Measurements from ENCODE around the gene GSTO1. TPM values are rescaled to one million over a fixed set of nuclear protein-coding genes. Genes with fewer than 3 reads are reported as not detected.

The GSTO1 gene
- total RNA-seq, 2 experiments from 2014 or later, result 129 to 139 TPM

GRCh38 chr10:104253606-104254410, 884 bp upstream of the GSTO1 start:
- peaks cover 39% of the 10 kb centered on the region for H3K4me1 Mint-ChIP-seq
- H3K9me3 Mint-ChIP-seq, result no peaks in the 10 kb centered on the region
- peaks cover 17% of the 10 kb centered on the region for H3K36me3 Mint-ChIP-seq (ENCODE audit: low read depth)
- POLR2A ChIA-PET, result no interaction called here
- H3K4me3 Mint-ChIP-seq, result peak overlapping the region; percentile 89
- H3K27ac Mint-ChIP-seq, result peak overlapping the region; percentile 96
- no peak for DNase-seq
- peaks cover 17% of the 10 kb centered on the region for H3K27me3 Mint-ChIP-seq
- CTCF ChIA-PET, result interaction anchor here (0.6 to 3.3 kb wide), 13 partner anchors 8 to 366 kb away, joined by 3 to 21 read pairs (median 5); partner anchors contain the start of genes CFAP43 and CFAP58

GRCh38 chr10:104255311-104255981, 754 bp downstream of the GSTO1 start:
- peak overlapping the region; percentile 89 for H3K4me3 Mint-ChIP-seq
- DNase-seq, result no peak

GRCh38 chr10:104256335-104256961, 1.8 kb downstream of the GSTO1 start:
- Mint-ChIP-seq H3K4me1 (peaks cover 65% of the 10 kb centered on the region), H3K27me3 (no peaks in the 10 kb centered on the region), H3K27ac (peak overlapping the region; percentile 96), H3K36me3 (ENCODE audit: low read depth) (peaks cover 44% of the 10 kb centered on the region), H3K4me3 (peak overlapping the region; percentile 89), H3K9me3 (no peaks in the 10 kb centered on the region)
- ChIA-PET POLR2A (no interaction called here), CTCF (interaction anchor here (0.9 to 2.8 kb wide), 4 partner anchors 8 to 94 kb away, joined by 4 to 16 read pairs (median 6); no protein-coding TSS in a partner anchor)
- no peak for DNase-seq

More at GRCh38 chr10:104255311-104255981, 754 bp downstream of the GSTO1 start:
- peaks cover 55% of the 10 kb centered on the region for H3K4me1 Mint-ChIP-seq
- H3K27ac Mint-ChIP-seq, result peak overlapping the region; percentile 96
- POLR2A ChIA-PET, result no interaction called here
- CTCF ChIA-PET, result interaction anchor here (0.6 to 3.3 kb wide), 14 partner anchors 8 to 367 kb away, joined by 3 to 21 read pairs (median 4); partner anchors contain the start of genes CFAP43 and CFAP58
- H3K36me3 Mint-ChIP-seq (ENCODE audit: low read depth), result peaks cover 34% of the 10 kb centered on the region
- H3K9me3 Mint-ChIP-seq, result no peaks in the 10 kb centered on the region
- H3K27me3 Mint-ChIP-seq, result peaks cover 5% of the 10 kb centered on the region

DNA sequence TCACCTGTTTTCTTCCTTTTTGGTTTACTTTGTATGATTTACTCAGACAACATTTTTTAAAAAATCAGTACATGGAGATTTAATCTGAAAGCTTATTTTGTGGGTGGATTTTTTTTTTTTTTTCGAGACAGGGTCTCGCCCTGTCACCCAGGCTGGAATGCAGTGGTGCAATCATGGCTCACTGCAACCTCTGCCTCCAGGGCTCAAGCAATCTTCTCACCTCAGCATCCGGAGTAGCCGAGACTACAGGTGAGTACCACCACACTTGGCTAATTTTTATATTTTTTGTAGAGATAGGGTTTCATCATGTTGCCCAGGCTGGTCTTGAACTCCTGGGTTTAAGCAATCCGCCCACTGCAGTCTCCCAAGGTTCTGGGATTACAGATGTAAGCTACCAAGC, 2.5 kb downstream of the GSTO1 start:
- Mint-ChIP-seq H3K36me3 (ENCODE audit: low read depth) (peaks cover 51% of the 10 kb centered on the region), H3K27ac (no peak overlapping the region)
- CTCF ChIA-PET, result interaction anchor here (1.0 to 2.8 kb wide), 4 partner anchors 9 to 78 kb away, joined by 3 to 16 read pairs (median 6); no protein-coding TSS in a partner anchor

DNA sequence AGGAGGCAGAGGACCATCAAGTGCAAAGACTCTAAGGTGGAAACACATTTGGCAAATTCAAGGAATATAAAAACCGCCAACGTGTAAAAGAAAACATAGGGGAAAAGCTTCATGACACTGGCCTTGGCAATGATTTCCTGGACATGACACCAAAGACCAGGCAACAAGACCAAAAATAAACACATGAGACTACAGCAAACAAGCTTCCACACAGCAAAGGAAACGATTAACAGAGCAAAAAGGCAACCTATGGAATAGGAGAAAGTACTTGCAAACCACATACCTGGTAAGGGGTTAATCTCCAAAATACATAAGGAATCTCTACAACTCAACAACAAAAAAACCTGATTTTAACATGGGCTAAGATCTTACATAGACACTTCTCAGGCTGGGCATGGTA, 3.5 kb downstream of the GSTO1 start:
- Mint-ChIP-seq H3K9me3 (no peaks in the 10 kb centered on the region), H3K4me3 (no peak overlapping the region), H3K4me1 (peaks cover 72% of the 10 kb centered on the region), H3K36me3 (ENCODE audit: low read depth) (peaks cover 56% of the 10 kb centered on the region), H3K27me3 (no peaks in the 10 kb centered on the region), H3K27ac (no peak overlapping the region)
- POLR2A ChIA-PET, result no interaction called here
- no peak for DNase-seq
- CTCF ChIA-PET, result interaction anchor here (2.7 to 2.8 kb wide), 2 partner anchors 10 to 16 kb away, joined by 8 to 16 read pairs; no protein-coding TSS in a partner anchor

More for the DNA sequence above, 2.5 kb downstream of the GSTO1 start:
- DNase-seq, result no peak
- POLR2A ChIA-PET, result no interaction called here
- Mint-ChIP-seq H3K4me3 (peak overlapping the region; percentile 23), H3K4me1 (peaks cover 71% of the 10 kb centered on the region), H3K27me3 (no peaks in the 10 kb centered on the region), H3K9me3 (no peaks in the 10 kb centered on the region)

GRCh38 chr10:104259456-104259855, 4.8 kb downstream of the GSTO1 start:
- Mint-ChIP-seq H3K4me1 (peaks cover 69% of the 10 kb centered on the region), H3K27ac (no peak overlapping the region), H3K9me3 (no peaks in the 10 kb centered on the region), H3K4me3 (no peak overlapping the region), H3K27me3 (no peaks in the 10 kb centered on the region), H3K36me3 (ENCODE audit: low read depth) (peaks cover 64% of the 10 kb centered on the region)
- no peak for DNase-seq
- CTCF ChIA-PET, result interaction anchor here (0.9 to 1.1 kb wide), 2 partner anchors 15 to 17 kb away, joined by 3 to 6 read pairs; no protein-coding TSS in a partner anchor
- POLR2A ChIA-PET, result no interaction called here

DNA sequence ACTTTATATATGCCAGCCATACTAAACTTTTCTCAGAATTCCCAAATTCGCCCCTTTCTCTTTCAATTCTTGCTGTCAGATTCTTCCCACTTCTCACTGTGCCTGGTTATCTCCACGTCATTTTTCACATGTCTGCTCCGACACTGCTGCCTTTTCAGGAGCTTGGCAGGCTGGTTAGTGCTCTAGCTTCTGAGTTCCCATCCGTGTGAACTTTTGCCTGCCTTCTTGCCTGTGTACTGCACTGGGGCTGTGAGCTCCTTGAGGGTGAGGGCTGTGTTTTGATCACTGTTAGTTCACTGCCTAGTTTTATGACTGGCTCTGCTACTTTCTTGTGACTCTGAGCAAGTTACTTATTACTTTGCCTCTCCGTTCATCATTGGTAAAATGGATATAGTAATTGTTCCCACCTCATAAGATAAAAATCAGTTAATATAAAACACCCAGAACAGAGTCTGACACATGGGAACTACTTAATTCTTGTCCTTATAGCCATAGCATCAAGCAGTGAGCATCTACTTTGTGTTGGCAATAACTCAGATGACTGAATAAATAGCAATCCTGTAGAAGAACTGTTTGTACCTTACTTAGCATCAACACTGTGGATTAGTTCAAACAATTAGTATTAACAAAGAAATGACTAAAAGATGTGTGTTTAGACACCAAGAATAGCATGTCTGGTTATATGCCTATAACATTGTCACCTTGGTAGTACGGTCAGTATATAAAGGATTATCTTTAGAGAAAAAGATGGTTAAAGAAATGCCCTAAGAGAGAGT, 5.5 kb downstream of the GSTO1 start:
- no peaks in the 10 kb centered on the region for H3K27me3 Mint-ChIP-seq
- no peak for DNase-seq
- CTCF ChIA-PET, result interaction anchor here (0.9 to 1.1 kb wide), 2 partner anchors 15 to 16 kb away, joined by 3 to 6 read pairs; no protein-coding TSS in a partner anchor
- H3K4me3 Mint-ChIP-seq, result no peak overlapping the region
- H3K4me1 Mint-ChIP-seq, result peaks cover 71% of the 10 kb centered on the region
- POLR2A ChIA-PET, result no interaction called here
- H3K27ac Mint-ChIP-seq, result peak overlapping the region; percentile 84
- no peaks in the 10 kb centered on the region for H3K9me3 Mint-ChIP-seq
- H3K36me3 Mint-ChIP-seq (ENCODE audit: low read depth), result peaks cover 65% of the 10 kb centered on the region

- POLR2A ChIA-PET, result no interaction called here
- CTCF ChIA-PET, result no interaction called here
- no peak for DNase-seq
- Mint-ChIP-seq H3K9me3 (no peaks in the 10 kb centered on the region), H3K36me3 (ENCODE audit: low read depth) (peaks cover 68% of the 10 kb centered on the region), H3K27ac (peak overlapping the region; percentile 84), H3K4me3 (peak overlapping the region; percentile 0), H3K4me1 (peaks cover 73% of the 10 kb centered on the region), H3K27me3 (no peaks in the 10 kb centered on the region)
These were observed 6.1 kb downstream of the GSTO1 start for GRCh38 chr10:104260775-104261115.

- Mint-ChIP-seq H3K27ac (no peak overlapping the region), H3K36me3 (ENCODE audit: low read depth) (peaks cover 75% of the 10 kb centered on the region), H3K4me3 (no peak overlapping the region), H3K27me3 (no peaks in the 10 kb centered on the region), H3K4me1 (peaks cover 72% of the 10 kb centered on the region), H3K9me3 (no peaks in the 10 kb centered on the region)
- no peak for DNase-seq
- ChIA-PET POLR2A (no interaction called here), CTCF (interaction anchor here (1.0 to 1.1 kb wide), 2 partner anchors 9 to 374 kb away, joined by 3 read pairs; no protein-coding TSS in a partner anchor)
These were observed 7.4 kb downstream of the GSTO1 start for GRCh38 chr10:104262055-104262454.

DNA sequence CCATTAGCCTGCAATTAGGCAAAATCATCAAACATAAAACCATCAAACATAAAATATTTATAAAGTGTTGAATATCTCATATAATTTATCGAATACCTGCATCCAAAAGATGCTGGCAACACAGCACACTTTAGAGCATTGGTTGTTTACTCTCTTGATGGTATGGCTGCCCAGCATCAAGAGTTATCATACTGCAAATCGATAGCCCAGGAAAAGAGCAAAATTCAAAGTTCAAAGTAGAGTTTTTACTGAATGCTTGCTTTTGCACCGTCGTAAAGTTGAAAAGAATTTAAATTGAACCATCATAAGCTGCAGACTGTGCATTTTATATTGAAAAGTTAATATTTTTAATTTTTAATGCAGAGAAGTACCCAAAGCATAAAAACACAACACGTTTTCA, 10.1 kb downstream of the GSTO1 start:
- Mint-ChIP-seq H3K9me3 (no peaks in the 10 kb centered on the region), H3K36me3 (ENCODE audit: low read depth) (peaks cover 73% of the 10 kb centered on the region), H3K4me1 (peaks cover 67% of the 10 kb centered on the region), H3K27ac (no peak overlapping the region), H3K4me3 (no peak overlapping the region), H3K27me3 (no peaks in the 10 kb centered on the region)
- ChIA-PET POLR2A (no interaction called here), CTCF (interaction anchor here (2.3 kb wide), 1 partner anchor 10 kb away, joined by 12 read pairs; no protein-coding TSS in a partner anchor)
- DNase-seq, result no peak

GRCh38 chr10:104267721-104268404, 13.2 kb downstream of the GSTO1 start:
- peaks cover 44% of the 10 kb centered on the region for H3K36me3 Mint-ChIP-seq (ENCODE audit: low read depth)
- DNase-seq, result no peak

DNA sequence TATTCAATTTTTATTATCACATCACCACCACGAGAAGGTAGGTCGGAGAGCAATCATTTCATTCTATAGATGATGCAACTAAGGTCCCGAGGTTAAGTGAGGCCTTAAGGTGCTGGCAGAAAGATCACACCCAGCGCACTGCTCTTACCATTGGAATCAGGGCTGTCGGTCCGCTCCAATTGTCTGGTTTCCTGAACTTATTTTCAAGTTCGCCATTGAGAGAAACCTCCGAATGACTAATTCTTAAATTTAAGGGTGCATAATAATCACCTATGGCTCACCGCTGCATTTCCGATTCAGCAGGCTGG, 13.7 kb downstream of the GSTO1 start:
- POLR2A ChIA-PET, result no interaction called here
- no peak for DNase-seq
- peaks cover 44% of the 10 kb centered on the region for H3K36me3 Mint-ChIP-seq (ENCODE audit: low read depth)

More at GRCh38 chr10:104267721-104268404, 13.2 kb downstream of the GSTO1 start:
- POLR2A ChIA-PET, result no interaction called here
- Mint-ChIP-seq H3K4me1 (peaks cover 42% of the 10 kb centered on the region), H3K9me3 (no peaks in the 10 kb centered on the region), H3K27me3 (peaks cover 2% of the 10 kb centered on the region), H3K4me3 (peak overlapping the region; percentile 91), H3K27ac (peak overlapping the region; percentile 97)
- CTCF ChIA-PET, result interaction anchor here (1.2 kb wide), 2 partner anchors 11 to 14 kb away, joined by 4 to 5 read pairs; no protein-coding TSS in a partner anchor

More for the DNA sequence above, 13.7 kb downstream of the GSTO1 start:
- Mint-ChIP-seq H3K4me1 (peaks cover 42% of the 10 kb centered on the region), H3K27ac (peak overlapping the region; percentile 97), H3K27me3 (peaks cover 2% of the 10 kb centered on the region), H3K9me3 (no peaks in the 10 kb centered on the region), H3K4me3 (peak overlapping the region; percentile 91)
- CTCF ChIA-PET, result no interaction called here

All from activated CD4-positive, alpha-beta T cell treated with anti-CD3 and anti-CD28 coated beads, Interleukin-2, amount 10 ng/mL, durations not matched to agents 7 days and 5 days (primary cell).